H1 (cell line): ENCODE data around the gene STXBP2. TPM values are rescaled to one million over a fixed set of nuclear protein-coding genes. Genes with fewer than 3 reads are reported as not detected.

Experiments
- EP300 ChIP-seq, 2 experiments: IDR thresholded peaks; 1 replicate in 1 of 2; 2 replicates in 1 of 2; pipeline ENCODE4 v1.6.1; 2011 to 2012; ENCODE audit warnings: low read depth in 2 of 2, low read length in 2 of 2, mild to moderate bottlenecking in 2 of 2, borderline replicate concordance in 1 of 2, inconsistent platforms in 1 of 2, moderate library complexity in 1 of 2
- SP4 ChIP-seq: IDR thresholded peaks from 2 replicates; pipeline ENCODE4 v1.6.1; 2012; ENCODE audit warnings: low read length, inconsistent platforms
- polyA plus RNA-seq, 7 experiments: library from polyadenylated mRNA; depleted of rRNA in 3 of 7; stranded (reverse) in 5 of 7; unstranded in 2 of 7; fragments of >200 nt in 5 of 7; fragments of 200-250 nt in 2 of 7; gene quantifications; 1 replicate in 5 of 7; 2 replicates in 1 of 7; 4 replicates in 1 of 7; pipeline versions ENCODE4 v1.2.1 to v1.2.3, GENCODE V29; 2011 to 2013; ENCODE audit warnings: missing spikeins in 2 of 7, mixed read lengths in 2 of 7
- total RNA-seq: library from RNA; stranded (reverse); fragmentation: NEBNext Ultra II Directional; extraction: Animal tissue kit (Norgen Biotek cat#: 25700); gene quantifications from 2 replicates; pipeline ENCODE4 v1.2.1, GENCODE V29; 2021

The STXBP2 gene
- total and polyA plus RNA-seq, 2 of the 8 experiments (the other 6 are each of a cell fraction or from before 2014, with no cell fraction given), result 52.9 to 53.8 TPM

- TF ChIP-seq EP300 (IDR thresholded peaks at IDR 0.05; ENCODE audit: borderline replicate concordance in 1 of 2, low read depth in 2 of 2, low read length in 2 of 2) (no peak), SP4 (no peak)
These were observed 26.8 kb downstream of the STXBP2 start (continued) for GRCh38 chr19:7663706-7664105.
